ENCODE measurements around the gene CLSTN2.

CLSTN2 gene

GRCh38 chr3:140497331-140497730, 562.3 kb downstream of the CLSTN2 start:
- Histone ChIP-seq H3K4me1 (ENCODE audit: control insufficient read depth, low read length) (no peaks in the 10 kb centered on the region), H3K27me3 (ENCODE audit: control insufficient read depth, low read length) (peaks cover 2% of the 10 kb centered on the region; the same call in 1 of the 2 replicates), H3K36me3 (ENCODE audit: control insufficient read depth, low read length) (no peaks in the 10 kb centered on the region), H4K20me1 (ENCODE audit: control insufficient read depth, insufficient read depth, low read depth, low read length) (no peaks in the 10 kb centered on the region), H3K27ac (ENCODE audit: low read depth, low read length) (no peak overlapping the region), H3F3A (ENCODE audit: control insufficient read depth, insufficient read depth) (no peaks in the 10 kb centered on the region), H3K79me2 (ENCODE audit: control insufficient read depth, low read length) (no peaks in the 10 kb centered on the region), H3K4me3 (ENCODE audit: low read length) (no peak overlapping the region), H3K9me3 (ENCODE audit: control insufficient read depth, insufficient read depth, low read length) (no peaks in the 10 kb centered on the region), H3K4me2 (ENCODE audit: low read length) (no peak overlapping the region), H3K9me2 (replicated peaks; ENCODE audit: control insufficient read depth, low read length) (no peaks in the 10 kb centered on the region)
- no peak for TF ChIP-seq EZH2phosphoT487 (IDR thresholded peaks at IDR 0.05; ENCODE audit: borderline replicate concordance, low read length)
- TF ChIP-seq CTCF (IDR thresholded peaks at IDR 0.05; ENCODE audit: low read depth, low read length, poor library complexity, severe bottlenecking), result no peak

- H3K79me2 ChIP-seq (ENCODE audit: control insufficient read depth, low read length), result no peaks in the 10 kb centered on the region
- peak; percentile 22 for TF ChIP-seq CTCF (IDR thresholded peaks at IDR 0.05; ENCODE audit: low read depth, low read length, poor library complexity, severe bottlenecking)
- no peak for TF ChIP-seq EZH2phosphoT487 (IDR thresholded peaks at IDR 0.05; ENCODE audit: borderline replicate concordance, low read length)
Measured at GRCh38 chr3:140499114-140499757, 564.3 kb downstream of the CLSTN2 start.

GRCh38 chr3:140500473-140500872, 565.5 kb downstream of the CLSTN2 start:
- no peaks in the 10 kb centered on the region for H3K9me2 ChIP-seq (replicated peaks; ENCODE audit: control insufficient read depth, low read length)
- H3K4me3 ChIP-seq (ENCODE audit: low read length), result no peak overlapping the region
- H3K79me2 ChIP-seq (ENCODE audit: control insufficient read depth, low read length), result no peaks in the 10 kb centered on the region
- H3F3A ChIP-seq (ENCODE audit: control insufficient read depth, insufficient read depth), result no peaks in the 10 kb centered on the region
- TF ChIP-seq EZH2phosphoT487 (IDR thresholded peaks at IDR 0.05; ENCODE audit: borderline replicate concordance, low read length), result no peak
- no peak for TF ChIP-seq CTCF (IDR thresholded peaks at IDR 0.05; ENCODE audit: low read depth, low read length, poor library complexity, severe bottlenecking)
- no peak overlapping the region for H3K27ac ChIP-seq (ENCODE audit: low read depth, low read length)
- no peaks in the 10 kb centered on the region for H3K4me1 ChIP-seq (ENCODE audit: control insufficient read depth, low read length)
- no peaks in the 10 kb centered on the region for H4K20me1 ChIP-seq (ENCODE audit: control insufficient read depth, insufficient read depth, low read depth, low read length)
- H3K27me3 ChIP-seq (ENCODE audit: control insufficient read depth, low read length), result 0 out of 2 replicates have a peak, but pooled peaks cover 3% of the 10 kb centered on the region
- H3K36me3 ChIP-seq (ENCODE audit: control insufficient read depth, low read length), result no peaks in the 10 kb centered on the region
- H3K9me3 ChIP-seq (ENCODE audit: control insufficient read depth, insufficient read depth, low read length), result no peaks in the 10 kb centered on the region
- no peak overlapping the region for H3K4me2 ChIP-seq (ENCODE audit: low read length)

More at GRCh38 chr3:140499114-140499757, 564.3 kb downstream of the CLSTN2 start:
- Histone ChIP-seq H3K4me1 (ENCODE audit: control insufficient read depth, low read length) (no peaks in the 10 kb centered on the region), H3K9me3 (ENCODE audit: control insufficient read depth, insufficient read depth, low read length) (no peaks in the 10 kb centered on the region), H3K4me3 (ENCODE audit: low read length) (no peak overlapping the region), H3K9me2 (replicated peaks; ENCODE audit: control insufficient read depth, low read length) (no peaks in the 10 kb centered on the region), H3K4me2 (ENCODE audit: low read length) (no peak overlapping the region), H3F3A (ENCODE audit: control insufficient read depth, insufficient read depth) (no peaks in the 10 kb centered on the region), H3K27me3 (ENCODE audit: control insufficient read depth, low read length) (no peaks in the 10 kb centered on the region), H3K36me3 (ENCODE audit: control insufficient read depth, low read length) (no peaks in the 10 kb centered on the region), H3K27ac (ENCODE audit: low read depth, low read length) (no peak overlapping the region), H4K20me1 (ENCODE audit: control insufficient read depth, insufficient read depth, low read depth, low read length) (no peaks in the 10 kb centered on the region)

All from DOHH2 (cell line).